Endothelial cell of umbilical vein (primary cell): ENCODE data around the gene CAMK2G. TPM values are rescaled to one million over a fixed set of nuclear protein-coding genes. Genes with fewer than 3 reads are reported as not detected.
"Not testable (repeated sequence)": the region's sequence is repeated elsewhere in the genome, so short reads cannot be mapped to it uniquely, and the experiment has no call there.

Source experiments
- BruUV-seq: library from RNA; stranded (reverse); fragments of 400-500 nt; replicated peaks from 2 replicates; lab custom pipeline; 2021; lab: Mats Ljungman, UMichigan
- CTCF ChIA-PET: fragments of 300-600, 350-600 bp; sonication (Branson Sonifier 250); formaldehyde crosslinking; loops from one replicate; lab custom pipeline; 2021; ENCODE audit warnings: antibody characterized with exemption, inconsistent platforms; lab: Charles Lee
- POLR2A ChIA-PET: fragments of 300-600, 350-600 bp; sonication (Branson Sonifier 250); formaldehyde crosslinking; loops from one replicate; lab custom pipeline; 2021; ENCODE audit warnings: antibody characterized with exemption, inconsistent platforms; lab: Charles Lee
- DNase-seq: peaks from one replicate; pipeline ENCODE4 v3.0.0-alpha.2; 2011; ENCODE audit warnings: low read depth, low spot score
- FAIRE-seq: peaks from 2 replicates; lab custom pipeline; 2011; peaks lifted over from hg19 to GRCh38; lab: Jason Lieb, UNC
- H2AFZ ChIP-seq: 2 replicates; pipeline ENCODE4 v1.6.0; 2012; ENCODE audit warnings: low read depth, low read length, control low read depth, inconsistent platforms
- H3K27ac ChIP-seq: 2 replicates; pipeline ENCODE4 v1.5.1; 2011; ENCODE audit warnings: low read depth, mild to moderate bottlenecking, control low read depth, low read length, moderate library complexity; ENCODE audit not compliant: insufficient read depth
- H3K27me3 ChIP-seq, 2 experiments: 2 replicates each; pipeline versions ENCODE4 v1.6.0 to v1.6.1; 2011; ENCODE audit warnings: low read length in 2 of 2, mixed read lengths in 1 of 2; ENCODE audit not compliant: control insufficient read depth in 2 of 2, insufficient read depth in 2 of 2
- H3K36me3 ChIP-seq, 2 experiments: 2 replicates in 1 of 2; 3 replicates in 1 of 2; pipeline ENCODE4 v1.5.1; 2011; ENCODE audit warnings: low read length in 2 of 2, mild to moderate bottlenecking in 1 of 2, moderate library complexity in 1 of 2; ENCODE audit not compliant: control insufficient read depth in 2 of 2, insufficient read depth in 2 of 2; ENCODE audit errors: extremely low read depth in 1 of 2
- H3K4me1 ChIP-seq: 3 replicates; pipeline ENCODE4 v1.5.1; 2011; ENCODE audit warnings: mild to moderate bottlenecking, low read length; ENCODE audit not compliant: control insufficient read depth, insufficient read depth; ENCODE audit errors: extremely low read depth
- H3K4me2 ChIP-seq: 2 replicates; pipeline ENCODE4 v1.6.1; 2011; ENCODE audit warnings: low read length, control low read depth, mixed read lengths; ENCODE audit not compliant: insufficient read depth
- H3K4me3 ChIP-seq, 3 experiments: fragments of 200-600 bp in 1 of 3; sonication (generic), shearing (Covaris generic) in 1 of 3; replicated peaks in 1 of 3; 2 replicates each; pipeline ENCODE4 v1.5.1; 2011 to 2016; ENCODE audit warnings: control low read depth in 3 of 3, low read length in 3 of 3, mild to moderate bottlenecking in 2 of 3, inconsistent platforms in 1 of 3, low read depth in 1 of 3, moderate library complexity in 1 of 3; ENCODE audit not compliant: insufficient read depth in 1 of 3
- H3K79me2 ChIP-seq: 2 replicates; pipeline ENCODE4 v1.6.0; 2012; ENCODE audit warnings: low read length, inconsistent platforms; ENCODE audit not compliant: control insufficient read depth, insufficient read depth
- H3K9ac ChIP-seq: replicated peaks from 2 replicates; pipeline ENCODE3; 2011; ENCODE audit warnings: low read length, control low read depth; ENCODE audit not compliant: insufficient read depth; ENCODE audit errors: extremely low read depth
- H3K9me1 ChIP-seq: replicated peaks from 3 replicates; pipeline ENCODE4 v1.6.0; 2011; ENCODE audit warnings: mild to moderate bottlenecking, low read length; ENCODE audit not compliant: control insufficient read depth, insufficient read depth; ENCODE audit errors: extremely low read depth
- H3K9me3 ChIP-seq: replicated peaks from 2 replicates; pipeline ENCODE4 v1.5.1; 2012; ENCODE audit warnings: low read length, inconsistent platforms; ENCODE audit not compliant: control insufficient read depth, insufficient read depth
- H4K20me1 ChIP-seq: replicated peaks from 2 replicates; pipeline ENCODE3; 2011; ENCODE audit warnings: mild to moderate bottlenecking, low read length; ENCODE audit not compliant: control insufficient read depth, insufficient read depth; ENCODE audit errors: extremely low read depth
- CTCF ChIP-seq, 2 donors: IDR thresholded peaks; 1 replicate in 1 of 2; 2 replicates in 1 of 2; pipeline ENCODE4 v1.5.1; 2011; ENCODE audit warnings: low read length in 2 of 2, mild to moderate bottlenecking in 2 of 2, moderate library complexity in 2 of 2, control low read depth in 1 of 2, inconsistent platforms in 1 of 2, low read depth in 1 of 2; ENCODE audit not compliant: insufficient read depth in 1 of 2; ENCODE audit errors: extremely low read depth in 1 of 2
- EZH2 ChIP-seq: IDR thresholded peaks from 2 replicates; pipeline ENCODE4 v1.6.1; 2012; ENCODE audit warnings: borderline replicate concordance, low read depth, mild to moderate bottlenecking, moderate library complexity, low read length, inconsistent platforms; ENCODE audit not compliant: severe bottlenecking
- FOS ChIP-seq: IDR thresholded peaks from 2 replicates; pipeline ENCODE4 v1.6.1; 2011; ENCODE audit warnings: mild to moderate bottlenecking, low read length, moderate library complexity, borderline replicate concordance; ENCODE audit not compliant: insufficient read depth
- GATA2 ChIP-seq: IDR thresholded peaks from 2 replicates; pipeline ENCODE4 v1.7.0; 2011; ENCODE audit warnings: low read depth, mild to moderate bottlenecking, moderate library complexity, mixed read lengths, low read length; ENCODE audit not compliant: insufficient read length, insufficient read depth
- JUN ChIP-seq: IDR thresholded peaks from 2 replicates; pipeline ENCODE4 v1.6.1; 2011; ENCODE audit warnings: borderline replicate concordance, low read depth; ENCODE audit not compliant: insufficient read length, insufficient read depth
- MYC ChIP-seq: IDR thresholded peaks from one replicate; pipeline ENCODE4 v1.6.1; 2011; ENCODE audit warnings: mild to moderate bottlenecking, low read depth, low read length
- POLR2A ChIP-seq: IDR thresholded peaks from 2 replicates; pipeline ENCODE4 v1.6.1; 2012; ENCODE audit warnings: low read depth, mild to moderate bottlenecking, control low read depth, low read length
- POLR2AphosphoS5 ChIP-seq: IDR thresholded peaks from 2 replicates; pipeline ENCODE4 v1.6.1; 2012; ENCODE audit warnings: low read depth, mild to moderate bottlenecking, control low read depth, low read length, moderate library complexity; ENCODE audit not compliant: insufficient read depth
- dilution Hi-C: fragments of 300-500 bp; cut with MboI; formaldehyde crosslinking; loops from one replicate; pipeline ENCODE4 v1.15.0; 2019; ENCODE audit warnings: low sequenced_read_pairs; ENCODE audit not compliant: extremely low pct_ligation_motif_present
- intact Hi-C: fragments of 100-400 bp; cut with micrococcal nuclease; formaldehyde crosslinking; loops from one replicate; pipeline ENCODE4 v1.10.0; 2022
- polyA plus RNA-seq, 4 experiments: library from polyadenylated mRNA; depleted of rRNA in 3 of 4; stranded (reverse) in 3 of 4; unstranded in 1 of 4; fragments of >200 nt; gene quantifications; 2 replicates each; pipeline versions ENCODE4 v1.2.1 to v1.2.3, GENCODE V29; 2011 to 2012; ENCODE audit warnings: missing spikeins in 1 of 4
- total RNA-seq: library from RNA; stranded (reverse); gene quantifications from 2 replicates; pipeline ENCODE4 v1.2.3, GENCODE V29; 2021
- TF ChIP-seq, protein P1 (sequence below): IDR thresholded peaks from 2 replicates; pipeline ENCODE4 v1.6.1; 2011; ENCODE audit not compliant: insufficient read depth, insufficient read length

The CAMK2G gene
- total and polyA plus RNA-seq, 2 donors (not counting 3 experiments of a cell fraction or from before 2014, with no cell fraction given): 27.2 to 33.6 TPM

DNA sequence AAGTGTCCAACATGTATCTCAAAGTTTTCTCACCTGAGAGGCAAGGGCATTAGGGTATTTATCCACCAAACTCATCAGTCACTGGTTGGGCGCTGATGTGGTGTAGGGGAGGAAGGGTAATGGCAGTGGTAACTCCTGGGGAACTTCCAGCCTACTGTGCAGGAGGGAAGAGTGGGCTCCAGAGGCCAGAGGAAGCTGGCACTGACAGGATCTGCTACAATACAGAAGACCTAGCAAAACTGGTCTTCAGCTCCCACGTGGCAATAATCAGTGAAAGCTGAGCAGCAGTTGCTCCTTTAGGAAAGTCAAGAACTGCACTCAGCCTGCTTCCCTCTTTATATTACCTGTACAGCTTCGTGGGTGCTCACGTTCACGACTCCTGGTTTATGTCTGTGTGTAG lies 17.2 kb upstream of the CAMK2G start:
- Histone ChIP-seq H4K20me1 (no peaks in the 10 kb centered on the region), H3K79me2 (no peaks in the 10 kb centered on the region), H3K27ac (no peak overlapping the region), H3K9ac (no peak overlapping the region), H3K9me3 (no peaks in the 10 kb centered on the region), H2AFZ (no peak overlapping the region), H3K4me3 (no peak overlapping the region), H3K9me1 (no peaks in the 10 kb centered on the region), H3K27me3 (no peaks in the 10 kb centered on the region), H3K4me1 (peaks cover 34% of the 10 kb centered on the region), H3K4me2 (no peak overlapping the region), H3K36me3 (no peaks in the 10 kb centered on the region)
- DNase-seq: no peak
- BruUV-seq: no TSS peak
- dilution Hi-C loops (no loop called here), intact Hi-C loops (no loop called here)
- CTCF ChIA-PET: interaction anchor here (1.0 to 14.6 kb wide), 6 partner anchors 29 to 187 kb away, joined by 3 to 439 read pairs (median 3); no protein-coding TSS in a partner anchor
- POLR2A ChIA-PET: no interaction called here
- no peak for FAIRE-seq
- TF ChIP-seq JUN (no peak), FOS (no peak), CTCF (IDR thresholded peaks at IDR 0.05; ENCODE audit: extremely low read depth in 1 of 2, insufficient read depth in 1 of 2, low read depth in 1 of 2, low read length in 2 of 2) (no peak), MYC (no peak), POLR2A (no peak), GATA2 (no peak), EZH2 (no peak), POLR2AphosphoS5 (no peak)
- TF ChIP-seq, protein P1, sequence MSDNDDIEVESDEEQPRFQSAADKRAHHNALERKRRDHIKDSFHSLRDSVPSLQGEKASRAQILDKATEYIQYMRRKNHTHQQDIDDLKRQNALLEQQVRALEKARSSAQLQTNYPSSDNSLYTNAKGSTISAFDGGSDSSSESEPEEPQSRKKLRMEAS: no peak

DNA sequence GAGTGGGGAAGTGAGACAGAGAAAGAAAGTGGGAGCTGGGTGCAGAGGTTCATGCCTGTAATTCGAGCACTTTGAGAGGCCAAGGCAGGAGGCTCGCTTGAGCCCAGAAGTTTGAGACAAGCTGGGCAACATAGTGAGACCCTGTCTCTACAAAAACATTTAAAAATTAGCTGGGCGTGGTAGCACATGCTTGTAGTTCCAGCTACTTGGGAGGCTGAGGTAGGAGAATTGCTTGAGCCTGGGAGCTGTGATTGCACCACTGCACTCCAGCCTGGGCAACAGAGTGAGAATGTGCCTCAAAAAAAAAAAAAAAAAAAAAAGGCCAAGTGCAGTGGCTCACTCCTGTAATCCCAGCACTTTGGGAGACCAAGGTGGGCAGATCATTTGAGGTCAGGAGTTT lies 16.5 kb upstream of the CAMK2G start:
- dilution Hi-C loops, H3K79me2 ChIP-seq, H3K4me2 ChIP-seq, FAIRE-seq, intact Hi-C loops, H3K4me3 ChIP-seq, DNase-seq, H3K27ac ChIP-seq, H3K9me3 ChIP-seq, H3K36me3 ChIP-seq, BruUV-seq, POLR2A ChIA-PET, H2AFZ ChIP-seq, H3K9ac ChIP-seq, H3K27me3 ChIP-seq, H4K20me1 ChIP-seq, H3K9me1 ChIP-seq: not testable (repeated sequence)
- CTCF ChIA-PET: interaction anchor here (1.0 to 14.6 kb wide), 6 partner anchors 8 to 187 kb away, joined by 3 to 439 read pairs (median 4); no protein-coding TSS in a partner anchor
- H3K4me1 ChIP-seq: peaks cover 40% of the 10 kb centered on the region
